Measurements from ENCODE around the gene TMEM106C.

The TMEM106C gene

GRCh38 chr12:47941871-47942613 is 21.4 kb upstream of the TMEM106C start:
- 0 out of 2 replicates have a peak, but pooled peaks have one; percentile 4 for TF ChIP-seq CTCF (IDR thresholded peaks at IDR 0.05; ENCODE audit: control insufficient read depth, extremely low read depth, insufficient read depth)
- no peak for DNase-seq (ENCODE audit: low read depth)
- H3K4me3 ChIP-seq (ENCODE audit: low read depth, low read length) = no peak overlapping the region

GRCh38 chr12:47942614-47943225 is 20.7 kb upstream of the TMEM106C start:
- H3K4me3 ChIP-seq (ENCODE audit: low read depth, low read length) = no peak overlapping the region
- no peak for TF ChIP-seq CTCF (IDR thresholded peaks at IDR 0.05; ENCODE audit: control insufficient read depth, extremely low read depth, insufficient read depth)
- DNase-seq (ENCODE audit: low read depth) = no peak

GRCh38 chr12:47943623-47944340 is 19.6 kb upstream of the TMEM106C start:
- DNase-seq (ENCODE audit: low read depth) = no peak
- H3K4me3 ChIP-seq (ENCODE audit: low read depth, low read length) = no peak overlapping the region
- TF ChIP-seq CTCF (IDR thresholded peaks at IDR 0.05; ENCODE audit: control insufficient read depth, extremely low read depth, insufficient read depth) = no peak

- peak; percentile 45 for DNase-seq (ENCODE audit: low read depth)
- no peak for TF ChIP-seq CTCF (IDR thresholded peaks at IDR 0.05; ENCODE audit: control insufficient read depth, extremely low read depth, insufficient read depth)
- H3K4me3 ChIP-seq (ENCODE audit: low read depth, low read length) = no peak overlapping the region
Observed at GRCh38 chr12:47944685-47945340, 18.6 kb upstream of the TMEM106C start.

GRCh38 chr12:47945341-47945728 is 18.1 kb upstream of the TMEM106C start:
- H3K4me3 ChIP-seq (ENCODE audit: low read depth, low read length) = no peak overlapping the region
- no peak for TF ChIP-seq CTCF (IDR thresholded peaks at IDR 0.05; ENCODE audit: control insufficient read depth, extremely low read depth, insufficient read depth)
- DNase-seq (ENCODE audit: low read depth) = no peak

- no peak for TF ChIP-seq CTCF (IDR thresholded peaks at IDR 0.05; ENCODE audit: control insufficient read depth, extremely low read depth, insufficient read depth)
- DNase-seq (ENCODE audit: low read depth) = no peak
- H3K4me3 ChIP-seq (ENCODE audit: low read depth, low read length) = no peak overlapping the region
Observed at GRCh38 chr12:47946413-47947323, 16.7 kb upstream of the TMEM106C start.
